Measurements from ENCODE around the gene ZER1. TPM values are rescaled to one million over a fixed set of nuclear protein-coding genes. Genes with fewer than 3 reads are reported as not detected.

ZER1 gene
- total and polyA plus RNA-seq, 8 donors: 16.3 to 214 (median 40.9) TPM

DNA sequence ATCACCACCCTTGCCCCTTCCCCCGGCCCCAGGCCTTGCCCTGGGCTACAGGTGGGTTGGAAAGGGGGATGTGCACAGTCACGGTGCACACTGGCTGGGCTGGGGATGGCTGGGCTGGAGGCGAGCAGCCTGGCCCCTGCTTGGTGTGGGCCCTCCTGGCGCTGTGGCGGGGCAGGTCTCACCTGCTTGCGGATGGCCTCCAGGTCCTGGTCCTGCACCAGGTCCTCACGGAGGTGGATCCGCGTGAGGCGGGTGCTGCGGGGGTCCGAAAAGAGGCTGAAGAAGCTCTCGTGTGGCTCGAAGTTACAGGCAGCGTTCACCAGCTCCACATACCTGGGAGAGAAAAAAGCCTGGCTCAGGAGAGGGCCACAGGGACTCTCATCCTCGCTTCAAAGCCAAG, 18.1 kb downstream of the ZER1 start:
- H3K27ac ChIP-seq: no peak overlapping the region
- H3K4me1 ChIP-seq: peaks cover 0 to 3% (median 0%) of the 10 kb centered on the region in 4 donors
- H3K36me3 ChIP-seq: peaks cover 35 to 69% (median 67%) of the 10 kb centered on the region in 4 donors
- intact Hi-C loops (cut with DNase I; ENCODE audit: low total_unique reads): no loop called here
- no peak for DNase-seq
- WGBS, 5 donors: 93 to 97% (median 96%) methylated on average over 12 to 16 of the region's 16 CpGs
- H3K4me3 ChIP-seq: no peak overlapping the region
- H3K9me3 ChIP-seq: no peaks in the 10 kb centered on the region
- H3K27me3 ChIP-seq: no peaks in the 10 kb centered on the region
- TF ChIP-seq, protein P1, sequence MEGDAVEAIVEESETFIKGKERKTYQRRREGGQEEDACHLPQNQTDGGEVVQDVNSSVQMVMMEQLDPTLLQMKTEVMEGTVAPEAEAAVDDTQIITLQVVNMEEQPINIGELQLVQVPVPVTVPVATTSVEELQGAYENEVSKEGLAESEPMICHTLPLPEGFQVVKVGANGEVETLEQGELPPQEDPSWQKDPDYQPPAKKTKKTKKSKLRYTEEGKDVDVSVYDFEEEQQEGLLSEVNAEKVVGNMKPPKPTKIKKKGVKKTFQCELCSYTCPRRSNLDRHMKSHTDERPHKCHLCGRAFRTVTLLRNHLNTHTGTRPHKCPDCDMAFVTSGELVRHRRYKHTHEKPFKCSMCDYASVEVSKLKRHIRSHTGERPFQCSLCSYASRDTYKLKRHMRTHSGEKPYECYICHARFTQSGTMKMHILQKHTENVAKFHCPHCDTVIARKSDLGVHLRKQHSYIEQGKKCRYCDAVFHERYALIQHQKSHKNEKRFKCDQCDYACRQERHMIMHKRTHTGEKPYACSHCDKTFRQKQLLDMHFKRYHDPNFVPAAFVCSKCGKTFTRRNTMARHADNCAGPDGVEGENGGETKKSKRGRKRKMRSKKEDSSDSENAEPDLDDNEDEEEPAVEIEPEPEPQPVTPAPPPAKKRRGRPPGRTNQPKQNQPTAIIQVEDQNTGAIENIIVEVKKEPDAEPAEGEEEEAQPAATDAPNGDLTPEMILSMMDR (IDR thresholded peaks at IDR 0.05): no peak
- no peak for TF ChIP-seq POLR2A (IDR thresholded peaks at IDR 0.05)

DNA sequence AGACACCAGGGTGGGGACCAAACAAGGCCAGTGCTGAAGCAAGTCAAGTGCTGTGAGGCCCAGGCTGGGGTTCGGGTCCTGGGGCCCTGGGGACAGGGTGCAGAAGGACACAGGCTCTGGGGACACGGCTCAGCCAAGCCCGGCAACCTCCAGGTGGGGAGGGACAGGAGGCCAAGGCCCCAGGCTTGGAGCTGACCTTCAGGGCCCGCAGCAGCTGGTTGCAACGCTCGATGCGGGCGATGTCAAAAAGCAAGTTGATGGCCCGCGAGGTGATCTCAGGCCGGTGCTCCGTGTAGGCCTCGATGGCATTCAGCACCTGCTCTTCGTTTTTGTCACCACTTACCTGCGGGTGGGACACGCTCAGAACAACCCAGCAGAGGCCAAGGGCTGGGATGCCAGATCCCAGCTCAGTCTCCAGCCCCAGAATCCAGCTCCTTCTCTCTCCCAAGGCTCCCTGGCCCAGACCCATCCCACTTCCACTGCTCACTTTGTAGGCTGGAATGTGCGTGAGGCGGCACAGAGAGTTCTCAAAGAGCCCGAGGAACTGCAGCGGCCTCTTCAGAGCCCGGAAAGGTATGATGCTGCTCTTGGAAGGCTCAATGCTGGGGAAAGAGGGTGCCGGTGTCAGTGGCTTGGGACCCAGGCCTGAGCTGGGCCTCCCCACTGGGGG, 20.7 kb downstream of the ZER1 start:
- Histone ChIP-seq H3K27ac (no peak overlapping the region), H3K27me3 (no peaks in the 10 kb centered on the region), H3K4me3 (no peak overlapping the region), H3K4me1 (no peaks in the 10 kb centered on the region), H3K36me3 (peaks cover 50 to 94% (median 90%) of the 10 kb centered on the region in 4 donors), H3K9me3 (no peaks in the 10 kb centered on the region)
- DNase-seq: no peak
- TF ChIP-seq POLR2A (IDR thresholded peaks at IDR 0.05) (no peak), EP300 (IDR thresholded peaks at IDR 0.05) (no peak), POLR2AphosphoS5 (IDR thresholded peaks at IDR 0.05) (no peak)
- TF ChIP-seq, protein P1 (IDR thresholded peaks at IDR 0.05): no peak
- intact Hi-C loops (cut with DNase I; ENCODE audit: low total_unique reads): no loop called here
- 92 to 95% (median 93%) methylated on average over 15 to 22 of the region's 22 CpGs for WGBS, 5 donors

DNA sequence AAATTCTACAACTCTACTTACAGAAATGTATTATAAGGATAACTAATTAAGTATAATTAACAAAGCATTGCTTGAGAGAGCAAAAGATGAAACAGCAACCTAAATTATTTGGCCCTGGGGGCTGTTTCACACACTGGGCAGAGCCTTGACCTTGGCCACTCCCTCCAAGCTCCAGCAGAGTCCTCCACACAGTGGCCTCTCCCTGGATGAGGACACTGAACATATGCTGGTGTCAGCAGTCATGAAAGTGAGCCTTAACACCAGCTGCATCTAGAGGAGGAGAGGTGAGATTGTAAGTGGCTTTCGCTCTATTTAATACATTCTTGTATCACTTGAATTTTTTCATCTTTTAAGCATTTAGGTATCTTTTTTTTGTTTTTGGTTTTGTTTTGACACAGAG, 24.5 kb downstream of the ZER1 start:
- no peaks in the 10 kb centered on the region for H3K4me1 ChIP-seq
- no peaks in the 10 kb centered on the region for H3K27me3 ChIP-seq
- no peak overlapping the region for H3K4me3 ChIP-seq
- TF ChIP-seq POLR2AphosphoS5 (IDR thresholded peaks at IDR 0.05) (no peak), EP300 (IDR thresholded peaks at IDR 0.05) (no peak), POLR2A (IDR thresholded peaks at IDR 0.05) (no peak)
- TF ChIP-seq, protein P1 (IDR thresholded peaks at IDR 0.05): no peak
- H3K36me3 ChIP-seq: peaks cover 35 to 71% (median 68%) of the 10 kb centered on the region in 4 donors
- H3K9me3 ChIP-seq: no peaks in the 10 kb centered on the region
- 96 to 100% (median 100%) methylated on average over 1 of the region's 1 CpG for WGBS, 5 donors
- intact Hi-C loops (cut with DNase I; ENCODE audit: low total_unique reads): no loop called here
- no peak overlapping the region for H3K27ac ChIP-seq
- DNase-seq: no peak

DNA sequence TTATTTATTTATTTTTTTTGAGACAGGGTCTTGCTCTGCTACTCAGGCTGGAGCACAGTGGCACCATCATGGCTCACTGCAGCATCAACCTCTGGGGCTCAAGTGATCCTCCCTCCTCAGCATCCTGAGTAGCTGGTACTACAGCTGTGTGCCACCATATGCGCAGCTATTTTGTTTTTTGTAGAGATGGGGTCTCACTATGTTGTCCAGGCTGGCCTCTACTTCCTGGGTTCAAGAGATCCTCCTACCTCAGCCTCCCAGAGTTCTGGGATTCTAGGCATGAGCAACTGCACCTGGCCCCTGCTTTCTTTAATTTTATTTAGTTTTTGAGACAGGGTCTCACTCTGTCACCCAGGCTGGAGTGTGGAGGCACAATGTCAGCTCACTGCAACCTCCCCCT, 28.3 kb downstream of the ZER1 start:
- H3K4me3 ChIP-seq: no peak overlapping the region
- H3K4me1 ChIP-seq: no peaks in the 10 kb centered on the region
- no peaks in the 10 kb centered on the region for H3K27me3 ChIP-seq
- no peaks in the 10 kb centered on the region for H3K9me3 ChIP-seq
- H3K36me3 ChIP-seq: peaks cover 30 to 73% (median 72%) of the 10 kb centered on the region in 4 donors
- TF ChIP-seq, protein P1 (IDR thresholded peaks at IDR 0.05): no peak
- TF ChIP-seq EP300 (IDR thresholded peaks at IDR 0.05) (no peak), POLR2AphosphoS5 (IDR thresholded peaks at IDR 0.05) (no peak), POLR2A (IDR thresholded peaks at IDR 0.05) (no peak)
- 92 to 100% (median 96%) methylated on average over 1 of the region's 1 CpG for WGBS, 5 donors
- no peak overlapping the region for H3K27ac ChIP-seq
- intact Hi-C loops (cut with DNase I; ENCODE audit: low total_unique reads): no loop called here
- no peak for DNase-seq
